Activated CD8-positive, alpha-beta T cell treated with anti-CD3 and anti-CD28 coated beads, Interleukin-2, amount 10 ng/mL, durations not matched to agents 7 days and 5 days (primary cell): ENCODE data around the gene PTRH1. TPM values are rescaled to one million over a fixed set of nuclear protein-coding genes. Genes with fewer than 3 reads are reported as not detected.

Experiments used
- ATAC-seq: fragments of 150-1000 bp; cut with Tn5 transposase; one replicate; pipeline ENCODE4 v1.10.0; 2021; ENCODE audit warnings: moderate library complexity
- CTCF ChIA-PET: fragments of 350-600 bp; sonication (Branson Sonifier 250); formaldehyde crosslinking; loops from one replicate; lab custom pipeline; 2021; ENCODE audit warnings: antibody characterized with exemption; lab: Charles Lee
- POLR2A ChIA-PET: fragments of 350-600 bp; sonication (Branson Sonifier 250); formaldehyde crosslinking; loops from one replicate; lab custom pipeline; 2021; ENCODE audit warnings: antibody characterized with exemption; lab: Charles Lee
- DNase-seq: peaks from one replicate; pipeline ENCODE4 v3.0.0-alpha.2; 2020
- H3K27ac Mint-ChIP-seq: one replicate; pipeline ENCODE4 v1.8.0; 2021; ENCODE audit warnings: mild to moderate bottlenecking, mixed read lengths
- H3K27me3 Mint-ChIP-seq: one replicate; pipeline ENCODE4 v1.8.0; 2021; ENCODE audit warnings: low read depth, mixed read lengths
- H3K36me3 Mint-ChIP-seq: one replicate; pipeline ENCODE4 v1.8.0; 2021; ENCODE audit warnings: low read depth, mixed read lengths
- H3K4me1 Mint-ChIP-seq: one replicate; pipeline ENCODE4 v1.8.0; 2021; ENCODE audit warnings: low read depth, mixed read lengths
- H3K4me3 Mint-ChIP-seq: one replicate; pipeline ENCODE4 v1.8.0; 2021; ENCODE audit warnings: mild to moderate bottlenecking, mixed read lengths
- H3K9me3 Mint-ChIP-seq: one replicate; pipeline ENCODE4 v1.8.0; 2022; ENCODE audit warnings: mixed read lengths; ENCODE audit not compliant: insufficient read depth
- total RNA-seq, 2 experiments: library from RNA; stranded (reverse); gene quantifications; one replicate each; pipeline ENCODE4 v1.2.3, GENCODE V29; 2021

The PTRH1 gene
- total RNA-seq, 2 experiments from 2014 or later: 10.2 to 14.1 TPM

GRCh38 chr9:127729522-127730256 is 14.2 kb upstream of the PTRH1 start:
- Mint-ChIP-seq H3K36me3 (no peaks in the 10 kb centered on the region), H3K27me3 (no peaks in the 10 kb centered on the region), H3K4me3 (no peak overlapping the region), H3K4me1 (peaks cover 15% of the 10 kb centered on the region), H3K27ac (peak overlapping the region; percentile 30), H3K9me3 (no peaks in the 10 kb centered on the region)
- DNase-seq (no peak), ATAC-seq (no peak)
- CTCF ChIA-PET: interaction anchor here (0.7 to 1.5 kb wide), 9 partner anchors 107 to 787 kb away, joined by 3 to 5 read pairs (median 3); no protein-coding TSS in a partner anchor
- POLR2A ChIA-PET: no interaction called here

GRCh38 chr9:127728808-127729207 is 13.3 kb upstream of the PTRH1 start:
- Mint-ChIP-seq H3K4me1 (peaks cover 7% of the 10 kb centered on the region), H3K9me3 (no peaks in the 10 kb centered on the region), H3K27ac (no peak overlapping the region), H3K4me3 (no peak overlapping the region), H3K36me3 (no peaks in the 10 kb centered on the region), H3K27me3 (no peaks in the 10 kb centered on the region)
- CTCF ChIA-PET: interaction anchor here (0.6 to 1.5 kb wide), 8 partner anchors 72 to 787 kb away, joined by 3 to 5 read pairs (median 3); no protein-coding TSS in a partner anchor
- ATAC-seq (no peak), DNase-seq (no peak)
- POLR2A ChIA-PET: no interaction called here

GRCh38 chr9:127726871-127727270 is 11.4 kb upstream of the PTRH1 start:
- no peaks in the 10 kb centered on the region for H3K27me3 Mint-ChIP-seq
- H3K9me3 Mint-ChIP-seq: no peaks in the 10 kb centered on the region
- ChIA-PET CTCF (no interaction called here), POLR2A (no interaction called here)
- DNase-seq (no peak), ATAC-seq (no peak)
- no peak overlapping the region for H3K4me3 Mint-ChIP-seq
- no peak overlapping the region for H3K27ac Mint-ChIP-seq
- H3K4me1 Mint-ChIP-seq: peaks cover 3% of the 10 kb centered on the region
- H3K36me3 Mint-ChIP-seq: no peaks in the 10 kb centered on the region

- POLR2A ChIA-PET: no interaction called here
- no peaks in the 10 kb centered on the region for H3K36me3 Mint-ChIP-seq
- CTCF ChIA-PET: no interaction called here
- H3K27ac Mint-ChIP-seq: no peak overlapping the region
- no peaks in the 10 kb centered on the region for H3K9me3 Mint-ChIP-seq
- H3K27me3 Mint-ChIP-seq: no peaks in the 10 kb centered on the region
- H3K4me1 Mint-ChIP-seq: peaks cover 26% of the 10 kb centered on the region
- ATAC-seq (no peak), DNase-seq (no peak)
- no peak overlapping the region for H3K4me3 Mint-ChIP-seq
These were observed 8.5 kb upstream of the PTRH1 start for GRCh38 chr9:127724012-127724411.

- POLR2A ChIA-PET: interaction anchor here (0.6 kb wide), 1 partner anchor 20 kb away, joined by 3 read pairs; no protein-coding TSS in a partner anchor
- H3K4me1 Mint-ChIP-seq: peaks cover 26% of the 10 kb centered on the region
- no peak for DNase-seq
- H3K27me3 Mint-ChIP-seq: no peaks in the 10 kb centered on the region
- no peaks in the 10 kb centered on the region for H3K9me3 Mint-ChIP-seq
- ATAC-seq: no peak
- H3K36me3 Mint-ChIP-seq: no peaks in the 10 kb centered on the region
- CTCF ChIA-PET: interaction anchor here (0.6 kb wide), 1 partner anchor 135 kb away, joined by 3 read pairs; no protein-coding TSS in a partner anchor
- no peak overlapping the region for H3K27ac Mint-ChIP-seq
- no peak overlapping the region for H3K4me3 Mint-ChIP-seq
These were observed 8.0 kb upstream of the PTRH1 start for GRCh38 chr9:127723444-127723843.

GRCh38 chr9:127723013-127723412 is 7.5 kb upstream of the PTRH1 start:
- ATAC-seq: no peak

GRCh38 chr9:127722055-127722745 is 6.7 kb upstream of the PTRH1 start:
- POLR2A ChIA-PET: interaction anchor here (0.8 kb wide), 1 partner anchor 13 kb away, joined by 3 read pairs; the partner anchor contains the start of gene TOR2A
- Mint-ChIP-seq H3K27me3 (no peaks in the 10 kb centered on the region), H3K4me1 (peaks cover 26% of the 10 kb centered on the region), H3K9me3 (no peaks in the 10 kb centered on the region), H3K27ac (no peak overlapping the region), H3K36me3 (no peaks in the 10 kb centered on the region), H3K4me3 (no peak overlapping the region)
- ATAC-seq (no peak), DNase-seq (no peak)
- CTCF ChIA-PET: interaction anchor here (5.3 kb wide), 1 partner anchor 13 kb away, joined by 27 read pairs; the partner anchor contains the start of gene TOR2A

More at GRCh38 chr9:127723013-127723412, 7.5 kb upstream of the PTRH1 start:
- no peaks in the 10 kb centered on the region for H3K36me3 Mint-ChIP-seq
- H3K27me3 Mint-ChIP-seq: no peaks in the 10 kb centered on the region
- no peak overlapping the region for H3K27ac Mint-ChIP-seq
- no peak overlapping the region for H3K4me3 Mint-ChIP-seq
- H3K4me1 Mint-ChIP-seq: peaks cover 26% of the 10 kb centered on the region
- POLR2A ChIA-PET: interaction anchor here (0.6 kb wide), 1 partner anchor 20 kb away, joined by 3 read pairs; no protein-coding TSS in a partner anchor
- no peak for DNase-seq
- CTCF ChIA-PET: interaction anchor here (0.6 kb wide), 1 partner anchor 134 kb away, joined by 3 read pairs; no protein-coding TSS in a partner anchor
- H3K9me3 Mint-ChIP-seq: no peaks in the 10 kb centered on the region

GRCh38 chr9:127721391-127721821 is 5.9 kb upstream of the PTRH1 start:
- POLR2A ChIA-PET: interaction anchor here (0.7 to 0.8 kb wide), 2 partner anchors 13 to 346 kb away, joined by 3 read pairs; partner anchors contain the start of genes SLC25A25 and TOR2A

GRCh38 chr9:127720865-127721227 is 5.4 kb upstream of the PTRH1 start:
- Mint-ChIP-seq H3K27me3 (no peaks in the 10 kb centered on the region), H3K9me3 (no peaks in the 10 kb centered on the region), H3K36me3 (no peaks in the 10 kb centered on the region), H3K27ac (peak overlapping the region; percentile 65), H3K4me1 (peaks cover 33% of the 10 kb centered on the region), H3K4me3 (peak overlapping the region; percentile 31)
- ATAC-seq: no peak
- ChIA-PET POLR2A (interaction anchor here (0.7 kb wide), 2 partner anchors 347 to 456 kb away, joined by 3 read pairs; partner anchors contain the start of genes GARNL3 and SLC25A25), CTCF (interaction anchor here (5.3 kb wide), 1 partner anchor 14 kb away, joined by 27 read pairs; the partner anchor contains the start of gene TOR2A)
- no peak for DNase-seq

More at GRCh38 chr9:127721391-127721821, 5.9 kb upstream of the PTRH1 start:
- no peak for DNase-seq
- Mint-ChIP-seq H3K36me3 (no peaks in the 10 kb centered on the region), H3K27me3 (no peaks in the 10 kb centered on the region), H3K4me3 (peak overlapping the region; percentile 31), H3K9me3 (no peaks in the 10 kb centered on the region), H3K4me1 (peaks cover 27% of the 10 kb centered on the region), H3K27ac (peak overlapping the region; percentile 65)
- ATAC-seq: peak; percentile 34
- CTCF ChIA-PET: interaction anchor here (5.3 kb wide), 1 partner anchor 14 kb away, joined by 27 read pairs; the partner anchor contains the start of gene TOR2A

GRCh38 chr9:127720031-127720864 is 4.8 kb upstream of the PTRH1 start:
- H3K4me3 Mint-ChIP-seq: peak overlapping the region; percentile 48
- DNase-seq (peak; percentile 45), ATAC-seq (no peak)
- peaks cover 37% of the 10 kb centered on the region for H3K4me1 Mint-ChIP-seq
- CTCF ChIA-PET: interaction anchor here (1.2 to 5.3 kb wide), 2 partner anchors 15 to 130 kb away, joined by 4 to 27 read pairs; partner anchors contain the start of gene TOR2A
- H3K27ac Mint-ChIP-seq: peak overlapping the region; percentile 95
- H3K9me3 Mint-ChIP-seq: no peaks in the 10 kb centered on the region
- POLR2A ChIA-PET: interaction anchor here (0.7 kb wide), 2 partner anchors 211 to 456 kb away, joined by 3 read pairs; partner anchors contain the start of gene GARNL3
- no peaks in the 10 kb centered on the region for H3K27me3 Mint-ChIP-seq
- H3K36me3 Mint-ChIP-seq: peaks cover 2% of the 10 kb centered on the region
